LNCaP clone FGC (cell line): ENCODE data around the gene ZNG1F.
"Not testable (repeated sequence)": the region's sequence is repeated elsewhere in the genome, so short reads cannot be mapped to it uniquely, and the experiment has no call there.

Experiments
- DNase-seq: peaks from one replicate; pipeline ENCODE4 v3.0.0-alpha.2; 2011; ENCODE audit warnings: low read depth
- H3K4me3 ChIP-seq: 2 replicates; pipeline ENCODE4 v1.5.1; 2011; ENCODE audit warnings: mild to moderate bottlenecking, low read depth, low read length, control low read depth
- TF ChIP-seq, protein P1 (sequence below): IDR thresholded peaks from 2 replicates; pipeline ENCODE4 v1.5.1; 2012; ENCODE audit warnings: mild to moderate bottlenecking; ENCODE audit not compliant: control insufficient read depth, insufficient read depth; ENCODE audit errors: extremely low read depth

ZNG1F gene

DNA sequence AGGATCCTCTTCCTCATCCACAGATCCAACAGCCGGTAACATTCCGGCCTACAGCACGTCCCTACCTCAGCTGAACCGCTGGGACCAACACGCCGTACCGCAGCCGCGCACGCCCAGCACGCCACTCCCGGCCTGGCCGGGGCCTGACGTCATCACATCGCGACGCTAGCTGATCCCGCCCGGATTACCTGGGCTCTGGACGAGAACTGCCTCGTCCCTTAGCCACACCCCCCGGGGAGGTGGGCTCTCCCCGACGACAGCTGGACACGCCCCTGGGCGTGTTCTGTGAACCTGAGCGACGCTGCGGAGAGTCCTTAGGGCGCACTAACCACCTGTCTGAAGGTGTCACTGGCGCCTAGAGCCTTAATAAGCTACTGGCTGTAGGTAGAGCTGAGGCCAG is at the start of gene ZNG1F:
Gene ZNG1F, minus strand, starts transcription at position 101 of the 400 bp plus-strand sequence. Its CDS starts 59 bp downstream, at position 42.
- DNase-seq, result not testable (repeated sequence)

DNA sequence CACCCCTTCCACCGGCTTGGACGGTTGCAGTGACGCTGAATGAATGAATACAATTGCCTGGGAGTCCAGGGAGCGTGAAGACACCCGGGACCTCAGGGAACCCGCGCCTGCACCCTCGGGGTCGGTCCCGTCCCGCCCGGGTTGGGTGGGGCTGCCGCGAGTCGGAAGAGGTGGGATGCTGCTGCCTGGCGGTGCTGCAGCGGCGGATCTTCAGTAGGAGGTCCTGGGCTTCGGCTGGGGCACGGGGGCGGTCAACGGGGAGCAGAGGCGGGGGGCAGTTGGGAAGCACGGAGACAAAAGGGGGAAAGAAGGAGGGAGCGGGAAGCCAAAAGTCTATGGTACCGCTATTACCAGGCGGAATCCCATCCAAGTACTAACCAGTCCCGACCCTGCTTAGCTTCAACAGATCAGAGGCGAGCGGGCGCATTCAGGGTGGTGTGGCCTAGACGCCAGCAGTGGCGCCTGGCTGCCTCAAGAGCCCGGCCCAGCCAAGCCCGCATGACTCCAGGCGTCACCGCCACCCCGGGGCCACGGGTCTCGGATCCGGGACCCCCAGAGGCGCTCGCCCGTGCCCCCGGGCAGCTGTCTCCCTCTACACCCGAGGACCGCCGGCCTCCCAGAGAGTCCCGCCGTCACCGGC is 48.1 kb upstream of the ZNG1F start:
- not testable (repeated sequence) for DNase-seq, H3K4me3 ChIP-seq

More for the DNA sequence above, at the start of gene ZNG1F:
- H3K4me3 ChIP-seq, result not testable (repeated sequence)

GRCh38 chr9:41236486-41237109 is 47.5 kb upstream of the ZNG1F start:
- H3K4me3 ChIP-seq, DNase-seq: not testable (repeated sequence)

DNA sequence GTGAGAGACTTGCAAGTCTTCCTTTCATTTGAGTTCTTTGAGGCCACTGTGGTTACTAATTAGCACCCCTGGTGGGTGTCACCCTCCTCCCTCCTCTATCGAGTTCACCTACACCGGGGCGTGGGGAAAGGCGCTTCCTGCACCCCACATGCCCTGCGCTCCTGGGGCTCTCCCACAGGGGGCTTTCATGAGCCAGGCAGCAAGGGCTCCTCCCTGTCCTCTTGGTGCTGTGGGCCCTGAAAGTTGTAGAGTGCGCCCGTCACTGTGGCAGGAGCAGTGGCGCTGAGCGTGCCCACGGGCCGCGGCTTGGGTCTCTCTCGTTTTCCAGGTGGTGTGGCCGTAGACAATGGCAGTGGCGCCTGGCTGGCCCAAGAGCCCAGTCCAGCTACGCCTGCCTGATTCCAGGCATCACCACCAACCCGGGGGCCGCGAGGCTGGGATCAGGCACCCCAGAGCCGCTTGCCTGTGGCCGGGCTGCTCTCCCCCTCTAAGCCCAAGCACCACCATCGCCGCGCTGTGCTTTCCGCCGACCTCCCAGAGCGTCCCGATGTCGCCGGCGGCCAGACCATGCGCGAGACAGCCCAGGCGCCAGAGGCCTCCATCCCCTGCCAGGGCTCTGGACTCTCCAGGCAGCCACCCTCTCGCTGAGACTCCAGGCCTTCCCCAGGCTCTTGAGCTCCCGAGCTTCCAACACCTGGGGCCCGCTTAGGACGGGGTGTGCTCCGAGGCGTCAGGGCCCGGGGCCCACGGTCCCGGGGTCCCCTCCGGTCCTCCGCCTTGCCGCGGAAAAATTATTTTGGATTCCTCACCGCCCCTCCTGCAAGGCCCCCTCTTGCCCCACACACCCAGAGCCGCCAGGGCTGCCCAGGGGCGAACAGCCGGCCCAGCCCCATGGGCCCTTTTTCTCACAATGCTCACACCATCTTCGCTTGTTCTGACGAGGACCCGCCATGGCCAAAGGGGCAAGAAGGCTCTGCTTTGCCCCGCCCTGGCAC is 46.0 kb upstream of the ZNG1F start:
- not testable (repeated sequence) for DNase-seq
- H3K4me3 ChIP-seq, result peak overlapping the region; percentile 33; the same call in 1 of the 2 replicates

GRCh38 chr9:41234221-41234620 is 45.1 kb upstream of the ZNG1F start:
- not testable (repeated sequence) for H3K4me3 ChIP-seq, DNase-seq

- H3K4me3 ChIP-seq, DNase-seq: not testable (repeated sequence)
These were observed 43.2 kb upstream of the ZNG1F start for GRCh38 chr9:41232326-41232725.

DNA sequence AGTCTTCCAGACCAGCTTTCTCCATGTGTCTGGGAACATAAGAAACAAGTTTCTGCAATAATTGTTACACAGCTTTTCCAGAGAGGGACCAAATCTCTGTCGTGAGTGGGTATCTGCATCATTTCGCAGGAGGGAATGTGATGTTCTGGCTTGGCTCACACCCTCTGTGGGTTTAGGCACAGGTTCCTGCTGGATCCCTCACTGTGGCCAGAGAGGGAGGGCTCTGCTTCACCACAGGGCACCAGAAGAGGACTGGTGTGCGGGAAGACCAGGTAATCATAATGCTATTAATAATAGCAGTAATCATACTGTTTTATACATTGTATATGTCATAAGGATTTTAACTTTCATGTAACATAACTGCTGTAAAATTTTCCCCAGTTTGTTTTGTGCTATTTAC is 41.3 kb upstream of the ZNG1F start:
- peak; percentile 25 for DNase-seq
- H3K4me3 ChIP-seq, result not testable (repeated sequence)

GRCh38 chr9:41229408-41230401 is 40.6 kb upstream of the ZNG1F start:
- no peak overlapping the region for H3K4me3 ChIP-seq
- TF ChIP-seq, protein P1, sequence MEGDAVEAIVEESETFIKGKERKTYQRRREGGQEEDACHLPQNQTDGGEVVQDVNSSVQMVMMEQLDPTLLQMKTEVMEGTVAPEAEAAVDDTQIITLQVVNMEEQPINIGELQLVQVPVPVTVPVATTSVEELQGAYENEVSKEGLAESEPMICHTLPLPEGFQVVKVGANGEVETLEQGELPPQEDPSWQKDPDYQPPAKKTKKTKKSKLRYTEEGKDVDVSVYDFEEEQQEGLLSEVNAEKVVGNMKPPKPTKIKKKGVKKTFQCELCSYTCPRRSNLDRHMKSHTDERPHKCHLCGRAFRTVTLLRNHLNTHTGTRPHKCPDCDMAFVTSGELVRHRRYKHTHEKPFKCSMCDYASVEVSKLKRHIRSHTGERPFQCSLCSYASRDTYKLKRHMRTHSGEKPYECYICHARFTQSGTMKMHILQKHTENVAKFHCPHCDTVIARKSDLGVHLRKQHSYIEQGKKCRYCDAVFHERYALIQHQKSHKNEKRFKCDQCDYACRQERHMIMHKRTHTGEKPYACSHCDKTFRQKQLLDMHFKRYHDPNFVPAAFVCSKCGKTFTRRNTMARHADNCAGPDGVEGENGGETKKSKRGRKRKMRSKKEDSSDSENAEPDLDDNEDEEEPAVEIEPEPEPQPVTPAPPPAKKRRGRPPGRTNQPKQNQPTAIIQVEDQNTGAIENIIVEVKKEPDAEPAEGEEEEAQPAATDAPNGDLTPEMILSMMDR, result no peak
- peak; percentile 6 for DNase-seq

GRCh38 chr9:41219831-41220230 is 30.7 kb upstream of the ZNG1F start:
- not testable (repeated sequence) for DNase-seq

DNA sequence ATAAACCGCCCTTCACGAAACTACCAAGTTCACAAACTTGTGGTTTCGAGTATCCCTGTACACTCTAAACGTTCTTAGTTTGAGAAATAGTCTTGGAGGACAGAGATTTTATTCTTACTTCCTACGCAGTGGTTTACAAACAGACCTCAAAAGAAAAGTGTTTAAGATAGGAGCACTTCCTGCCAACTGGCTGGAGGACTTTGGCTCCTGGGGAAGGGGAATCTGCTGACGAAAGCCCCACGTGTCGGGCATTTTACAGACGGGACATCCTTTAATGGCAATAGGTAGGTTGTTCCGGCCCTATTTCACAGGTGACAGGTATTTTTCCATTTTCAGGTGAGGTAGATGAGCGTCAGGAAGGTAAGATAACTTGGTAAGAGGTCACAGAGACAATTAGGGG is 678 bp downstream of the ZNG1F start:
- DNase-seq, H3K4me3 ChIP-seq: not testable (repeated sequence)

More at GRCh38 chr9:41219831-41220230, 30.7 kb upstream of the ZNG1F start:
- not testable (repeated sequence) for H3K4me3 ChIP-seq

DNA sequence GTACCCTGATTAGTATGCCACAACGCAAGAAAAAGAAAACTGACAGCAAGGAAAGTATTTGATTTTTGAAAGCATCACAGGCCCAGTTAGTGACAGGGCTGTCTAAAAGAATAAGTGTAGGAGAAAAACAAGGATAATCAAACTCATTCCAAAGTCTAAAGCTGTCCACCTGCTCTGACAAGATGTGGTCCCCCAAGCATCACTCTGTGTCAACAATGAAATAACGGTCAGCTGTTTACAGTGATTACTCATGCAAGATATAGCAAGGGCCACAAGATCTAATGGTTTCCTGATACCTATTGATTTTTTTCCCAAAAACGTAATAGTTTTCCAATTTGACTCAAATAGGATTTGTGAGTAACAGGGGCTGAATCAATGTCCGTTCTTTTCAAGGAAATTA is 14.1 kb downstream of the ZNG1F start:
- not testable (repeated sequence) for DNase-seq, H3K4me3 ChIP-seq

DNA sequence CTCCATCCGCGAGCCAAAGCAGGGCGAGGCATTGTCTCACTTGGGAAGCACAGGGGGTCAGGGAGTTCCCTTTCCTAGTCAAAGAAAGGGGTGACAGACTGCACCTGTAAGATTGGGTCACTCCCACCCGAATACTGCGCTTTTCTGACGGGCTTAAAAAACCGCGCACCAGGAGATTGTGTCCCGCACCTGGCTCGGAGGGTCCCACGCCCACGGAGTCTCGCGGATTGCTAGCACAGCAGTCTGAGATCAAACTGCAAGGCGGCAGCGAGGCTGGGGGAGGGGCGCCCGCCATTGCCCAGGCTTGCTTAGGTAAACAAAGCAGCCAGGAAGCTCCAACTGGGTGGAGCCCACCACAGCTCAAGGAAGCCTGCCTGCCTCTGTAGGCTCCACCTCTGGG is 39.0 kb downstream of the ZNG1F start:
- DNase-seq, H3K4me3 ChIP-seq: not testable (repeated sequence)

- H3K4me3 ChIP-seq, DNase-seq: not testable (repeated sequence)
These were observed 47.2 kb downstream of the ZNG1F start for GRCh38 chr9:41141878-41142277.

DNA sequence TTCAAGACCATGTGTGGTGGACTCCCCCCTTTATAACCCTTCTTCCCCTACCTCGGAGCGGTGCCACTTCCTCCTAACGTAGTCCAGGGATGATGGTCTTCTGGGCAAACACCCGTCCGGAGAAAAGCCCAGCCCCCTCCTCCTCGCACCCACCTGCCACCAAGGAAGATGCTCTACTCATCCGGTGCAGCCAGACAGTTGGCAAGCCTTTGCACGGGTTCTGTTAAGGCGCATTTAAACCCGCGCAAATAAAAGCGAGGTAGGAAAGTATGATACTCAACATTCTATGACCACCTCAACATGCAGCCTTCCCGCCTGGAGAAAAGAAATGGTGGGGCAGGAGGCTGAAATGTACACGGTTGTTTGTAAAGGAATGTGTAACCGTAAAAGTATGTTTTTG is 60.5 kb downstream of the ZNG1F start, which contains the start of gene FOXD4L6:
Gene FOXD4L6, minus strand, starts transcription at position 101 of the 400 bp plus-strand sequence. CDS start 298 bp downstream, outside the sequence.
- not testable (repeated sequence) for H3K4me3 ChIP-seq, DNase-seq

- DNase-seq, H3K4me3 ChIP-seq: not testable (repeated sequence)
These were observed 62.2 kb downstream of the ZNG1F start for GRCh38 chr9:41126746-41127446.

- not testable (repeated sequence) for DNase-seq, H3K4me3 ChIP-seq
These were observed 63.2 kb downstream of the ZNG1F start for GRCh38 chr9:41125936-41126335.
